Hepatocyte (in vitro differentiated cells): ENCODE results near the gene SDC4. TPM values are rescaled to one million over a fixed set of nuclear protein-coding genes. Genes with fewer than 3 reads are reported as not detected.

Experiments used
- DNase-seq: peaks from one replicate; pipeline ENCODE4 v3.0.0-alpha.2; 2016; ENCODE audit warnings: low spot score
- H2AFZ ChIP-seq: fragments of 200-600 bp; sonication (generic); 2 replicates; pipeline ENCODE4 v1.6.0; 2016; ENCODE audit warnings: antibody characterized with exemption, mild to moderate bottlenecking
- H3K27ac ChIP-seq: fragments of 200-600 bp; sonication (generic); 2 replicates; pipeline ENCODE4 v1.5.1; 2016; ENCODE audit warnings: mild to moderate bottlenecking
- H3K27me3 ChIP-seq: fragments of 200-600 bp; sonication (generic); 2 replicates; pipeline ENCODE4 v1.6.1; 2016
- H3K36me3 ChIP-seq: fragments of 200-600 bp; sonication (generic); replicated peaks from 2 replicates; pipeline ENCODE4 v1.5.1; 2016; ENCODE audit warnings: low read depth; ENCODE audit not compliant: insufficient read depth
- H3K4me1 ChIP-seq: fragments of 200-600 bp; sonication (generic); 2 replicates; pipeline ENCODE4 v1.5.1; 2016; ENCODE audit warnings: mild to moderate bottlenecking, moderate library complexity; ENCODE audit not compliant: insufficient read depth
- H3K4me2 ChIP-seq: fragments of 200-600 bp; sonication (generic); 2 replicates; pipeline ENCODE4 v1.6.0; 2016
- H3K4me3 ChIP-seq: fragments of 200-600 bp; sonication (generic); 2 replicates; pipeline ENCODE4 v1.5.1; 2016; ENCODE audit warnings: mild to moderate bottlenecking
- H3K79me2 ChIP-seq: fragments of 200-600 bp; sonication (generic); 2 replicates; pipeline ENCODE4 v1.6.0; 2017; ENCODE audit warnings: mild to moderate bottlenecking
- H3K9me2 ChIP-seq: fragments of 200-600 bp; sonication (generic); replicated peaks from 2 replicates; pipeline ENCODE4 v1.6.0; 2017; ENCODE audit warnings: mild to moderate bottlenecking; ENCODE audit not compliant: insufficient read depth
- H3K9me3 ChIP-seq: fragments of 200-600 bp; sonication (generic); 2 replicates; pipeline ENCODE4 v1.5.1; 2016; ENCODE audit warnings: low read depth, mild to moderate bottlenecking
- H4K20me1 ChIP-seq: fragments of 200-600 bp; sonication (generic); 2 replicates; pipeline ENCODE4 v1.6.0; 2016; ENCODE audit warnings: mild to moderate bottlenecking; ENCODE audit not compliant: insufficient read depth, poor library complexity, severe bottlenecking
- EZH2 ChIP-seq: fragments of 200-600 bp; sonication (generic); IDR thresholded peaks from 2 replicates; pipeline ENCODE4 v1.6.1; 2016; ENCODE audit warnings: antibody characterized with exemption, mild to moderate bottlenecking, borderline replicate concordance
- EZH2phosphoT487 ChIP-seq: fragments of 200-600 bp; sonication (generic); IDR thresholded peaks from one replicate; pipeline ENCODE4 v1.6.1; 2018; ENCODE audit warnings: antibody characterized with exemption, mild to moderate bottlenecking, low read depth, moderate library complexity; ENCODE audit not compliant: unreplicated experiment, severe bottlenecking
- WGBS: methylation state at CpG from one replicate; pipeline ENCODE4 v1.1.6; 2016; ENCODE audit warnings: low lambda C conversion rate; ENCODE audit errors: missing lambda C conversion rate; 5-methylcytosine and 5-hydroxymethylcytosine counted together
- polyA plus RNA-seq: library from polyadenylated mRNA; unstranded; fragments of >200 nt; fragmentation: Nextera tagmentation; extraction: Ambion mirVana; gene quantifications from 2 replicates; pipeline ENCODE4 v1.2.1, GENCODE V29; 2016
- total RNA-seq: library from RNA; depleted of rRNA; stranded (reverse); fragments of >200 nt; gene quantifications from 2 replicates; pipeline ENCODE4 v1.2.3, GENCODE V29; 2014
- TF ChIP-seq, protein P1 (sequence below): fragments of 200-600 bp; sonication (generic); IDR thresholded peaks from 2 replicates; pipeline ENCODE4 v1.5.1; 2016; ENCODE audit warnings: antibody characterized with exemption, mild to moderate bottlenecking; ENCODE audit not compliant: poor library complexity

The SDC4 gene
- total and polyA plus RNA-seq, 2 experiments from 2014 or later: 178 to 191 TPM

DNA sequence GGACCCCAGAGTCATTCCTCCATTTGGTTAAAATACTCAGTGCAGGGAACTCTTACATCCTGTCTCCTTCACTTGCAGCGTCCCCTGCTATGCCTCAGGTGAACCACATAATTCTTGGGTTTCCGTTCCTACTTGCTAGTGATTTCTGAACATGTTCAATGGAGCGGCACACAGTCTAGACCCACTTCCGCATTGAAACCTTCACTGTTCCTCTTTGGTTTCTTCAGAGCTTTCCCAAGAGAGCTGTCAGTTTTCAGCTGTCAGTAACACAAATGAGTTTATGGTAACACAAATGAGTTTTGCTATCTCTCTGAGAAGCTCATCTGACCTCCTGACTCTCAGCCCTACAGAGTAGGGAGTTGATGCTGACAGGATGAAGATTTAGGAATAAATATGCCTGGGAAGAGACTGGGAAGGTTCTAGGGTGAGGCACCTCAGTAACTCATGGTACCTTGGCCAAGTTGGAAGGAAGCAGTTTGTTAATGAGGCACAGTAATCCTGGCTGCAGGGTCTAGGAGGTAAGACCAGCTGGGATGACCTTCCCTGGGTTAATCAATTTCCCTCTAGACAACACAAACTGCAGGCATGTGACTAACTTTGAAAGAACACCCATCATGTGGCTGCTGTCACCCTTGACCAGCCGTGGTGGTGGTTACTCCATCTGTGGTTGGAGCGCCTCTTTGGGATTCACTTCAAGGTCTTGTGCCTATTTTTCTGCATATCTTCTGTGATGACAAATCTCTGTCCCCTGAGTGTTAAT is 20.2 kb upstream of the SDC4 start:
- Histone ChIP-seq H3K9me3 (no peaks in the 10 kb centered on the region), H3K4me2 (no peak overlapping the region), H3K4me3 (no peak overlapping the region), H3K27me3 (no peaks in the 10 kb centered on the region), H2AFZ (no peak overlapping the region), H3K79me2 (peaks cover 25% of the 10 kb centered on the region), H3K9me2 (no peaks in the 10 kb centered on the region), H4K20me1 (no peaks in the 10 kb centered on the region), H3K4me1 (peaks cover 11% of the 10 kb centered on the region), H3K27ac (no peak overlapping the region), H3K36me3 (no peaks in the 10 kb centered on the region)
- WGBS: 79% methylated on average over 6 of the region's 6 CpGs
- DNase-seq: no peak
- TF ChIP-seq EZH2 (no peak), EZH2phosphoT487 (no peak)
- TF ChIP-seq, protein P1, sequence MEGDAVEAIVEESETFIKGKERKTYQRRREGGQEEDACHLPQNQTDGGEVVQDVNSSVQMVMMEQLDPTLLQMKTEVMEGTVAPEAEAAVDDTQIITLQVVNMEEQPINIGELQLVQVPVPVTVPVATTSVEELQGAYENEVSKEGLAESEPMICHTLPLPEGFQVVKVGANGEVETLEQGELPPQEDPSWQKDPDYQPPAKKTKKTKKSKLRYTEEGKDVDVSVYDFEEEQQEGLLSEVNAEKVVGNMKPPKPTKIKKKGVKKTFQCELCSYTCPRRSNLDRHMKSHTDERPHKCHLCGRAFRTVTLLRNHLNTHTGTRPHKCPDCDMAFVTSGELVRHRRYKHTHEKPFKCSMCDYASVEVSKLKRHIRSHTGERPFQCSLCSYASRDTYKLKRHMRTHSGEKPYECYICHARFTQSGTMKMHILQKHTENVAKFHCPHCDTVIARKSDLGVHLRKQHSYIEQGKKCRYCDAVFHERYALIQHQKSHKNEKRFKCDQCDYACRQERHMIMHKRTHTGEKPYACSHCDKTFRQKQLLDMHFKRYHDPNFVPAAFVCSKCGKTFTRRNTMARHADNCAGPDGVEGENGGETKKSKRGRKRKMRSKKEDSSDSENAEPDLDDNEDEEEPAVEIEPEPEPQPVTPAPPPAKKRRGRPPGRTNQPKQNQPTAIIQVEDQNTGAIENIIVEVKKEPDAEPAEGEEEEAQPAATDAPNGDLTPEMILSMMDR: no peak

DNA sequence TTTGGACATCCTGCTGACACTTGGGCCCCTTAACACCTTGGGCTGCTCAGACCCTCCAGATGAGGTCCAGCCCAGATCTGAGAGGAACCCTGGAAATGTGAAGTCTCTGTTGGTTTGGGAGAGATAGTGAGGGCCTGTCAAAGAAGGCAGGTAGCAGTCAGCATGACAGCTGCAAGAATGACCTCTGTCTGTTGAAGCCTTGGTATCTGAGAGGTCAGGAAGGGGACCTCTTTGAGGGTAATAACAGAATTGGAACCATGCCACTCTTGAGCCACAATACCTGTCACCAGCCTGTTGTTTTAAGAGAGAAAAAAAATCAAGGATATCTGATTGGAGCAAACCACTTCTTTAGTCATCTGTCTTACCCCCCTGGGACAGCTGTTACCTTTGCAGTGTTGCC is 18.9 kb upstream of the SDC4 start:
- no peak overlapping the region for H3K27ac ChIP-seq
- no peak overlapping the region for H3K4me2 ChIP-seq
- no peaks in the 10 kb centered on the region for H3K9me3 ChIP-seq
- no peak for TF ChIP-seq EZH2phosphoT487
- TF ChIP-seq, protein P1: no peak
- TF ChIP-seq EZH2: no peak
- H2AFZ ChIP-seq: no peak overlapping the region
- H3K79me2 ChIP-seq: peaks cover 25% of the 10 kb centered on the region
- no peaks in the 10 kb centered on the region for H3K36me3 ChIP-seq
- H3K9me2 ChIP-seq: no peaks in the 10 kb centered on the region
- DNase-seq: no peak
- H3K4me1 ChIP-seq: peaks cover 7% of the 10 kb centered on the region
- H3K27me3 ChIP-seq: no peaks in the 10 kb centered on the region
- no peaks in the 10 kb centered on the region for H4K20me1 ChIP-seq
- H3K4me3 ChIP-seq: no peak overlapping the region

DNA sequence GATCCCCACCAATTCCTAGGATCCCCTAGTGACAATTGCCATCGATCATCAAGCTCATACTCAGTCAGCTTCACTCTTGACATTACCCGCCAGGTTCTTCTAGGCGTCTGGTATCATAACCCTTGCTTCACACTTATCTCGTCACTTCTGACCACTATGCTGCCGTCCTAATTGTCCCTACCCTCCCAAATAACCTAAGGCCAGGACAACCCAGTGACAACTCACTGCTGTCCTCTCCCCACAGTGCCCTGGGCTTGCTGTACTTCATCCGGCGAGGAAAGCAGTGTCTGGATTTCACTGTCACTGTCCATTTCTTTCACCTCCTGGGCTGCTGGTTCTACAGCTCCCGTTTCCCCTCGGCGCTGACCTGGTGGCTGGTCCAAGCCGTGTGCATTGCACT is 18.4 kb upstream of the SDC4 start:
- peaks cover 25% of the 10 kb centered on the region for H3K79me2 ChIP-seq
- H3K4me2 ChIP-seq: no peak overlapping the region
- H3K27ac ChIP-seq: no peak overlapping the region
- H3K4me1 ChIP-seq: peaks cover 11% of the 10 kb centered on the region
- WGBS: 90% methylated on average over 11 of the region's 11 CpGs
- no peaks in the 10 kb centered on the region for H3K27me3 ChIP-seq
- DNase-seq: no peak
- no peak overlapping the region for H2AFZ ChIP-seq
- no peak overlapping the region for H3K4me3 ChIP-seq
- no peaks in the 10 kb centered on the region for H3K9me2 ChIP-seq
- TF ChIP-seq EZH2 (no peak), EZH2phosphoT487 (no peak)
- TF ChIP-seq, protein P1: no peak
- no peaks in the 10 kb centered on the region for H4K20me1 ChIP-seq
- no peaks in the 10 kb centered on the region for H3K36me3 ChIP-seq
- no peaks in the 10 kb centered on the region for H3K9me3 ChIP-seq
